ENCODE data around the gene MISP. TPM values are rescaled to one million over a fixed set of nuclear protein-coding genes. Genes with fewer than 3 reads are reported as not detected.

The MISP gene
- total and polyA plus RNA-seq, 9 of the 15 experiments (the other 6 are each of a cell fraction or from before 2014, with no cell fraction given): 0.04 to 0.29 (median 0.05) TPM; not detected in 5

- TF ChIP-seq, protein P1, sequence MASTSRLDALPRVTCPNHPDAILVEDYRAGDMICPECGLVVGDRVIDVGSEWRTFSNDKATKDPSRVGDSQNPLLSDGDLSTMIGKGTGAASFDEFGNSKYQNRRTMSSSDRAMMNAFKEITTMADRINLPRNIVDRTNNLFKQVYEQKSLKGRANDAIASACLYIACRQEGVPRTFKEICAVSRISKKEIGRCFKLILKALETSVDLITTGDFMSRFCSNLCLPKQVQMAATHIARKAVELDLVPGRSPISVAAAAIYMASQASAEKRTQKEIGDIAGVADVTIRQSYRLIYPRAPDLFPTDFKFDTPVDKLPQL (IDR thresholded peaks at IDR 0.05; ENCODE audit: extremely low read depth, insufficient read length): peak; percentile 29
- TF ChIP-seq PPARD (CRISPR knock-in tag; IDR thresholded peaks at IDR 0.05): no peak
Observed at GRCh38 chr19:796692-797527, 46.0 kb downstream of the MISP start, which contains the start of gene PTBP1 (continued).

- FAIRE-seq: peak; percentile 65
- TF ChIP-seq MYC (IDR thresholded peaks at IDR 0.05; ENCODE audit: low read depth, low read length) (peak; percentile 64; the same call in 1 of the 2 replicates), MYC (CRISPR knock-in tag; IDR thresholded peaks at IDR 0.05; ENCODE audit: borderline replicate concordance, low read depth) (no peak), NONO (IDR thresholded peaks at IDR 0.05; ENCODE audit: low read depth in 2 of 2, low read length in 1 of 2) (0 out of 4 replicates have a peak, but pooled peaks of 1 of the 2 experiments have one; percentile 27), HCFC1 (IDR thresholded peaks at IDR 0.05; ENCODE audit: low read depth, low read length) (peak; percentile 60), NR0B1 (IDR thresholded peaks at IDR 0.05; ENCODE audit: partially characterized antibody) (no peak), ELF1 (tag; IDR thresholded peaks at IDR 0.05) (peak; percentile 58), MTA3 (IDR thresholded peaks at IDR 0.05; ENCODE audit: borderline replicate concordance) (peak; percentile 80; the same call in 1 of the 2 replicates), SPI1 (IDR thresholded peaks at IDR 0.05; ENCODE audit: borderline replicate concordance, low read depth, low read length) (0 out of 2 replicates have a peak, but pooled peaks have one; percentile 33)
- TF ChIP-seq, protein P2, sequence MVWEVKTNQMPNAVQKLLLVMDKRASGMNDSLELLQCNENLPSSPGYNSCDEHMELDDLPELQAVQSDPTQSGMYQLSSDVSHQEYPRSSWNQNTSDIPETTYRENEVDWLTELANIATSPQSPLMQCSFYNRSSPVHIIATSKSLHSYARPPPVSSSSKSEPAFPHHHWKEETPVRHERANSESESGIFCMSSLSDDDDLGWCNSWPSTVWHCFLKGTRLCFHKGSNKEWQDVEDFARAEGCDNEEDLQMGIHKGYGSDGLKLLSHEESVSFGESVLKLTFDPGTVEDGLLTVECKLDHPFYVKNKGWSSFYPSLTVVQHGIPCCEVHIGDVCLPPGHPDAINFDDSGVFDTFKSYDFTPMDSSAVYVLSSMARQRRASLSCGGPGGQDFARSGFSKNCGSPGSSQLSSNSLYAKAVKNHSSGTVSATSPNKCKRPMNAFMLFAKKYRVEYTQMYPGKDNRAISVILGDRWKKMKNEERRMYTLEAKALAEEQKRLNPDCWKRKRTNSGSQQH (CRISPR knock-in tag; IDR thresholded peaks at IDR 0.05): 0 out of 2 replicates have a peak, but pooled peaks have one; percentile 18
Observed at GRCh38 chr19:797528-798414, 46.9 kb downstream of the MISP start.

More at GRCh38 chr19:797528-798414, 46.9 kb downstream of the MISP start:
- ATAC-seq: peak; percentile 20
- Histone ChIP-seq H2AFZ (ENCODE audit: low read depth, low read length) (no peak overlapping the region), H3K4me2 (ENCODE audit: insufficient read depth, low read length) (peak overlapping the region; percentile 85), H3K4me3 (peak overlapping the region; percentile 99), H3K27ac (ENCODE audit: extremely low read depth, low read depth, low read length) (peak overlapping the region; percentile 98), H3K9me1 (ENCODE audit: control insufficient read depth, insufficient read depth, low read length) (peaks cover 16% of the 10 kb centered on the region), H3K9ac (ENCODE audit: insufficient read depth in 1 of 2, low read depth in 2 of 2, low read length in 2 of 2) (peak overlapping the region; percentile 98 to 99), H3K79me2 (ENCODE audit: control insufficient read depth, insufficient read depth, low read length) (peaks cover 65% of the 10 kb centered on the region), H3K4me1 (replicated peaks in 1 of 2; ENCODE audit: control insufficient read depth in 2 of 2, insufficient read depth in 2 of 2, low read length in 2 of 2) (peaks cover 26 to 83% of the 10 kb centered on the region in 2 experiments), H3K36me3 (ENCODE audit: control insufficient read depth, insufficient read depth, low read length) (peaks cover 47% of the 10 kb centered on the region), H3K9me3 (replicated peaks; ENCODE audit: control insufficient read depth, insufficient read depth, low read depth, low read length) (peaks cover 3% of the 10 kb centered on the region; the same call in 1 of the 2 replicates), H4K20me1 (replicated peaks; ENCODE audit: control insufficient read depth, insufficient read depth, low read length) (peaks cover 48% of the 10 kb centered on the region), H3K27me3 (ENCODE audit: control insufficient read depth in 2 of 2, insufficient read depth in 2 of 2, low read length in 2 of 2) (no peaks in the 10 kb centered on the region)
- ChIA-PET POLR2A (interaction anchor here (0.7 to 2.4 kb wide), 13 partner anchors 9 to 126 kb away, joined by 3 to 20 read pairs (median 4); partner anchors contain the start of gene KISS1R), CTCF (ENCODE audit: low intra/inter-chr PET ratio) (interaction anchor here (0.6 to 0.7 kb wide), 2 partner anchors 126 to 204 kb away, joined by 4 read pairs; no protein-coding TSS in a partner anchor)
- intact Hi-C loops (cut with micrococcal nuclease): no loop called here
- in situ Hi-C loops (cut with MboI): no loop called here
- peak; percentile 88 to 97 (median 92) for DNase-seq (ENCODE audit: extremely low read depth in 1 of 4, low spot score in 3 of 4)
- under 1% methylated on average over 50 of the region's 129 CpGs for WGBS (ENCODE audit: insufficient coverage, low coverage, missing lambda C conversion rate)
- no TSS peak for BruUV-seq (replicated peaks)
